NCI-H69 (cell line): Measurements from ENCODE around the gene SLC25A39.
A peak's percentile ranks its signal among the peaks of the same experiment; 100 is the strongest.
"Not testable (repeated sequence)": the region's sequence is repeated elsewhere in the genome, so short reads cannot be mapped to it uniquely, and the experiment has no call there.

Source experiments
- DNase-seq: peaks from one replicate; lab custom pipeline; 2025; lab: John Stamatoyannopoulos, UW

Gene SLC25A39, protein sequence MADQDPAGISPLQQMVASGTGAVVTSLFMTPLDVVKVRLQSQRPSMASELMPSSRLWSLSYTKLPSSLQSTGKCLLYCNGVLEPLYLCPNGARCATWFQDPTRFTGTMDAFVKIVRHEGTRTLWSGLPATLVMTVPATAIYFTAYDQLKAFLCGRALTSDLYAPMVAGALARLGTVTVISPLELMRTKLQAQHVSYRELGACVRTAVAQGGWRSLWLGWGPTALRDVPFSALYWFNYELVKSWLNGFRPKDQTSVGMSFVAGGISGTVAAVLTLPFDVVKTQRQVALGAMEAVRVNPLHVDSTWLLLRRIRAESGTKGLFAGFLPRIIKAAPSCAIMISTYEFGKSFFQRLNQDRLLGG

DNA sequence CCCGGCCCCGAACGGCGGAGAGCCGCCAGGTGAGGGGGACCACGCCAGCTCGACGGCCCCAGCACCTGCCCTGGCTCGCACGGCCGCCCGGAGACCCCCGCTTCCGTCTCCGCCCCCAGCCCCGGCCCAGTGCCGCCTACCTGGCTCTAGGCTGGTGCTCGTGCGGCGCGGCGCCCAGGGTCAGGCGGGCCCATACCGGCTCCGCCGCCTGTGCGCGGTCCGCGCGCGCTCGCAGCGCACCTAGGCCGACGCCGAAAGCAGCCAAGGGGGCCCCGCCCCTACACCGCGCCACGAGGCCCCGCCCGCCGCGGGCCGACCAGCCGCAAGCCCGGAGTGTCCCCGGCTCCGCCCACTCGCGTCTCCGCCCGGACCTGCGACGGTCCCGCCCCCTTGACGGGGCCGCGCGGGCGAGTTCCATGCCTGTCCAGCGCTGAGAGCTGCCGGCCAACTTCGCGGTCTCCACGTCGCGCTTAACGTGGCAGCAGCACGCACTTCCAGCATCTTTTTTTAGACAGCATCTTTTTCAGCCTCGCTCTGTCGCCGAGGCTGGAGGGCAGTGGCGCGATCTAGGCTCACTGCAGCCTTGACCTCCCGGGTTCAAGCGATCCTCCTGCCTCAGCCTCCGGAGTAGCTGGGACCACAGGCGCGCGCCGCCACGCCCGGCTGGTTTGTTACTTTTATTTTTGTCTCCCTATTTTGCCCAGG is at the start of gene SLC25A39:
SLC25A39 (minus strand) TSS at position 253 of the 705 bp plus-strand sequence. CDS start 1,261 bp downstream, outside the sequence.
- DNase-seq, result peak; percentile 98

- DNase-seq, result no peak
Observed at GRCh38 chr17:44372036-44372435, 47.4 kb upstream of the SLC25A39 start.

GRCh38 chr17:44369414-44370023 is 44.9 kb upstream of the SLC25A39 start:
- DNase-seq, result peak; percentile 69

- not testable (repeated sequence) for DNase-seq
Observed at GRCh38 chr17:44368391-44369243, 44.0 kb upstream of the SLC25A39 start.

DNA sequence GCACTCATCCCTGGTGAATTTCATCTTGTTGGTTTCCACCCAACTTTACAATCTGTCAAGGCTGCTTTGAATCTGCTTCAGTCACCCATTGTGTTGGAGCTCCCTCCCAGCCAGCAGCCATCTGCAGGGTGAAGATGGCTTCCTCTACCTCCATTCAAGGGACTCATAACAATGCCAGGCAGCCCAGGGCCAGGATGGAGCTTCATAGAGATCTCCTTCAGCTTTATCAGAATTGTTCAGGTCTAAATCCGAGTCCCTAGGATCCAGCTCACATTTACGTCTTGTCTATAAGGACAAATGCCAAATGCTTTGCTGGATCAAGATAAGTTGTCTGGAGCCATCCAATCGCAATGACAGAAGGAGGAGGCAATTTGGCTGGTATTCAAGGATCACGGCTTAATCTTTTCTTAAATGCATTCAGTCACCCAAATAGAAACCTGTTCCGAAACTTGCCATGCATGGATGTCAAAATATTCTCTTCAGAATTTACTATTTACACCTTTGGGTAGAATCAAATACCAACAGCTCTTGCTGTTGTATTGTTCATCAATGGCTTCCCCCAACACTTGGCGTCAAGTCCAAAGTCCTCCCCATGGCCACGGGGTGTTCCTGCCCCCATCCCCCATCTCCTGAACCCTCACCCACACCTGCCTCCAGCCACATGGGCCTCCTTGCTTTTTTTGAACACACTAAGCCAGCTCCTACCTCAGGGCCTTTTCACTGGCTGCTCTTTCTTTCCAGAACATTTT is 42.8 kb upstream of the SLC25A39 start:
- no peak for DNase-seq

GRCh38 chr17:44365051-44365450 is 40.4 kb upstream of the SLC25A39 start:
- DNase-seq, result not testable (repeated sequence)

DNA sequence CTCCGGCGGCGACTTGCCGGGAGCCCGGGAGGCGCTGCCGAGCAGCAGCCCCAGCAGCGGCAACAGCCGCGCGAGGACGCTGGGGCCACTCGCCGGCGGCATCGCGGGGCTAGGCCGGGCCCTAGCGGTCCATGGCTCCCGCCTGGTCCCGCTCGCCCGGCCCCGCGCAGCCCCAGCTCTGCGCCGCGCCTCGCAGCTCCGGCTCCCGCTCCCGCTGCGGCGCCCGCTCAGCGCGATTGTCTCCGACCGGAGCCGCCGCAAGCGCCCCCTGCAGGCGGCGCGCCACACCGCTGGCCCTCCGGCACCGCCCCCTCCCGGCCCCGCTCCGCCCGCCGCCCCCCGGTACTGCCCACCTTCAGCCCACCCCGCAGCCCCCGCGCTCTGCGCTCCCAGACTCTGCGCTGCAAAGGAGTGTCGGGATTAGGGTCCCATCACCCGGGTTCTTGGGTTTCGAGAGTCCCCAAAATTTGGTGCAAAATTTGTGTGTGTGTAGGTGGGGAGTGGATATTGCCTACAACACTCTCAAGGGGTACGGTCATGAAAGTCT is 39.1 kb upstream of the SLC25A39 start, which contains the start of gene FAM171A2:
FAM171A2 (minus strand) TSS at position 241 of the 547 bp plus-strand sequence; CDS start at position 102, 139 bp downstream.
- DNase-seq, result peak; percentile 87

- peak; percentile 80 for DNase-seq
Observed at GRCh38 chr17:44362949-44363612, 38.5 kb upstream of the SLC25A39 start.

DNA sequence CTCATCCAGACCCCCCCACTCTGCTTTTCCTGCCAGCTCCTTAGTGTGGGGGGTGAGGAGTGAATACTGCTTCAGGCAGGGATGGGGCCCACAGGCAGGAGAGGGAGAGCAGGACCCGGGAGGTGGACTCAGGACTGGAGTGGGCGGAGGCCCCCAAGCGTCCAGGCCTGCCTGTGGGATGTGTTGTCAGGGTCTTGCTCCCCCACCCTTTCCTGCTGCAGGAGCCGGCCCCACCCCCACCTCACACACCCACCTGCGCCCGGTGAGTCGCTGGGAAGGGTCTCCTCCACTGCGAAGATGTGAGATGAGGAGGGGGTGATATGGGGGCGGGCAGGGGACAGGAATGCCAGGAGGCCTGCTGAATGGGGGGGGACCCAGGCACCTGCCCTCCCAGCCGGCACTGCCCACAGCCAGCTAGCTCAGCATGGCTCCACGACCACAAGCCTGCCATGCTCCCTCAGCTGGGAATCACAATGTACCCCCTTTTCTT is 37.9 kb upstream of the SLC25A39 start:
- DNase-seq, result peak; percentile 36

DNA sequence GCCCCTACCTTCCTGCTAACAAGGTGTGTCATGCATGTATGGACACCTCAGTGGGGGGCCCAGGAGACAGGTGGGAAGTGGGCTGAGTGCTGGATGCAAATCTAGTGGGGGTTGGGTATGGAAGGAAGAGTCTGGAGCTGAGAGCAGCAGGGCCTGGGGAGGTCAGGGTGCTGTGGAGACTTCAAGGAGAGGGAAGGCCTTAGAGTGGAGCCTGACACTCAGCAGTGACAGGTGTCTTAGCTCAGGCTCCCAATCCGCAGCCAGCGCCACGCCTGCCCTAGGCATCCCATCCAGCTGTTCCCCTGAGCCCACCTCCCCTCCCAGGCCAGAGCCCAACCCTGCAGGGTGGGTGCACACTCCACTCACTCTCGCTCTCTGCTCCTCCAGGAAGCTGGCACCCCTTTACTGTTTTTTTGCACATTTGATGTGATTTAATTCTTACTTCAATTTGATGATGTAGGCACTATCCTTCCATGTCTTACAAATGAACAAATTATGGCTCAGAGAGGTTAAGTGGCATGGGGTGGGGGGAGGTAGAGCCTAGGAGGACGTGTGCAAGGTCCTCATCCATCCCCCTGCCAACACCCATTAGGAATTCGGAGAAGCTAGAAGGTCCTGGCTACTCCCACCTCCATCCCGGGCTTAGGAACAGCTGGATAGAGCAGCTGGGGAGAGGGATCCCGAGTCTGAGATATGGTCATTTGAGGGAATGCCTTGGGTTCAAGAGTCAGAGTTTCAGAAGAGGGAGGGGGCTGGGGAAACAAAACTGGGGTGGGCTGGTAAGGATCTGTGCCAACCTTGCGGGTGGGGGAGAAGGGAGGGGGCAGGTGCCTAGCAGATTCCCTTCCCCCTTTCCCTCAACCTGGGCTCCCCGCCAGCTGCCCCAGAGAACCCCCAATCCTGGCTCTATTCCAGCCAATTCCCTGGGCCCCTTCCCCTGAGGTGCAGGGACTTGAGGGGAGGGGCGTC is 37.0 kb upstream of the SLC25A39 start:
- peak; percentile 57 for DNase-seq

DNA sequence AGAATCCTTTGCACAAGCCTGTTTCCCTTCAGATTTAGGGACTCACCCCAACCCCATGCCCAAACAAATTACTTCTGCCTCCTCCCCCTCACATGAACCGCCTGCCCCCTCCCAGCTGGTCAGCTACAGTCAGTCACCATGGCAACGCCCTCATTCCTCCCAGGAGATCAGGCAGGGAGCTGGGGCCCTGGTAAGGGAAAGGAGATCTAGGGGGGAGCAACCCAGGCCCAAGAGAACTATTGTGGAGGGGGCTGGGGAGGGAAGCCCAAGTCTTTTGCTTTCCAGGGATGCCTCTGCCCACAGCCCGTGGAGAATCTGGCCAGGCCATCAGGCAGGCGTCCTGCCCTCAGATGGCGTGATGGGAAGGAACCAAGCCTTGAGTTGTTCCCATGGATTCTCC is 36.2 kb upstream of the SLC25A39 start:
- peak; percentile 50 for DNase-seq

- no peak for DNase-seq
Observed at GRCh38 chr17:44360144-44360533, 35.5 kb upstream of the SLC25A39 start.

DNA sequence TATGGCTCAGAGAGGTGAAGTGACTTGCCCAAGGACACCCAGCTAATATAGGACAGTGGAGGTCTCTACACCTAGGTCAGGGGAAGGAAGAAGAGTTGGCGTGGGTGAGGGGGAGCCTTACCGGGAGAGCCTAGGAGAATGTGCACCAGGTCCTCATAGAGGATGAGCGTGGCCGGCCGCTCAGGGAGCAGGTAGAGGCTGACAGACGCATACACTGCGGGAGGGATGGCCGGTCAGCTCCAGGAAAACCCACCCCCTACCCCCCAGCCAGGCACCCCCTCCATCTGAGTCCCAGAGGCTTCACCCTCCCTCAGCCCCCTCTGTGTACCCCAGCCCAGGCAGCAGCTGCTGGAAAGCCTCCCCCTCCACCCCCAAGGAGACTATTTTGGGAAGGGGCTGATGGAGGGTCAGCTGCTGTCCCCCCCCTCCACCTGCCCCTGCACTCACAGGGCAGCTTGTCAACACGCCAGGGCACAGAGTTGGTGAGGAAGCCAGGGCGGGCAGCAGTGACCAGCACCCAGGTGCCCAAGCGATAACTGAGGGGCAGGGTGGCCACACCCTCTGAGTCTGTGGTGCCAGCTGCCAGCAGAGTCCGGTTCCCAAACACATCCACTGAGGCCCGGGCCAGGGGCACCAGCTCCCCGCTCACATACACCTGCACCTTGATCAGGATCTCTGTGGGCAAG is 35.0 kb upstream of the SLC25A39 start:
- no peak for DNase-seq

DNA sequence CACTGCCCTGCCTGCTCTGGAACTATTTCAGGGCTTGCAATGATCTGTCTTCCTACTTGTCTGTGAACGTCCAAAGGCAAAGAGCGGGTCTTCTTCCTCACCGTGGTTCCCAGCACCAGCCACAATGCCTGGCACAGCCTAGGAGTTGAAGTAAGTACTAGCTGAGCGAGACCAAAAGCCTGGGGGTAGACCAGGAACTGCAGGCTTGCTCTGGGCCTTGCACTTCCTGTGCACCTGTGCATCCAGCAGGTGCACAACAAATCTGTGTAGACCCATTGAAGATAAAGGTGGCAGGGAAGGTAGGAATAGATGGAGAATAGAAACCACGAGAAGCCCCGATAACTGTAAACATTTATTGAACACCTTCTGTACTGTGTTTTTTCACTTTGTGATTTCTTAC is 34.4 kb upstream of the SLC25A39 start:
- DNase-seq, result no peak

GRCh38 chr17:44358066-44358465 is 33.4 kb upstream of the SLC25A39 start:
- DNase-seq, result no peak

DNA sequence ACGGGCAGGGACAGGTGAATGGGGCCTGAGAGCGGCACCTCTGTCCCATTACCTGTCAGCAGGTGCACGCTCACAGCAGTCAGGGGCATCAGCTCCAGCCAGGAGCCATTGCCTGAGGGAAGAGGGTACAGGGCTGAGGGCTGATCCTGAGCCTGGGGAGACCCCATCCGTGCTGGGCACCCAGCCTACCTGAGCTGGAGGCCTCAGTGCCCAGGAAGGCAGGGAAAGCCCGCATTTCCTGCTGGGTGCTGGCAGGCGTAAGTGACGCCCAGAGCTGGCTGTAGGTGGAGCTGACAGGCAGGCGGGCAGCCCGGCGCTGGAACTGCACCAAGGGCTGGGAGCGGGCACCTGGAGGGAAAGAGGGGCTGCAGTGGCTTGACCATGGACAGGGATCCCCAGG is 31.6 kb upstream of the SLC25A39 start:
- no peak for DNase-seq

- no peak for DNase-seq
Observed at GRCh38 chr17:44355642-44356099, 31.0 kb upstream of the SLC25A39 start.
